IPS DF 19.7 (cell line): ENCODE results near the gene IKZF3.
"Not testable (repeated sequence)": the region's sequence is repeated elsewhere in the genome, so short reads cannot be mapped to it uniquely, and the experiment has no call there.

ENCODE experiments used
- DNase-seq: peaks from one replicate; pipeline ENCODE4 v3.0.0-alpha.2; 2013; ENCODE audit warnings: low read depth, low spot score

The IKZF3 gene

DNA sequence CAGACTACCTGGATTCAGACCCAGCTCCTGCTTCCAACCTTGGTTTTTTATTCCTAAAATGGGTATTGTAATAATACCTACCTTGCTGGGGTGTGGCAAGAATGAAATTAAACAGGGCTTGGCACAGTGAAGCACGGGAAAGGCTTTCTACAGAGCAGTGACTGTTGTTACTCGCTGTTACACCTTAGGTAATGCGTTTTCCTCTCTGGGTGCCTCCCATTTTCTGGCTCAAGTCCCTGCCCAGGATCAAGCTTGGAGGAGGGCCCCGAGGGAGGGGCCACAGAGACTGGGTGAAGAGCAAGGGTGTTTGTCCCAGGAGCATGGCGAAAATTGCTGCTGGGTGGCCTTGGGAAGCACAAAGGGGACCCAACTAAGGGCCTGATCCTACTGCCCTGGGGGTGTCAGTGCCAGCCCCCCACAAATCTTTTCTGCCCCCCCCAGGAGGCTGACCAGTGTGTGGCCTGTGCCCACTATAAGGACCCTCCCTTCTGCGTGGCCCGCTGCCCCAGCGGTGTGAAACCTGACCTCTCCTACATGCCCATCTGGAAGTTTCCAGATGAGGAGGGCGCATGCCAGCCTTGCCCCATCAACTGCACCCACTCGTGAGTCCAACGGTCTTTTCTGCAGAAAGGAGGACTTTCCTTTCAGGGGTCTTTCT is 147.1 kb downstream of the IKZF3 start:
- DNase-seq: no peak

DNA sequence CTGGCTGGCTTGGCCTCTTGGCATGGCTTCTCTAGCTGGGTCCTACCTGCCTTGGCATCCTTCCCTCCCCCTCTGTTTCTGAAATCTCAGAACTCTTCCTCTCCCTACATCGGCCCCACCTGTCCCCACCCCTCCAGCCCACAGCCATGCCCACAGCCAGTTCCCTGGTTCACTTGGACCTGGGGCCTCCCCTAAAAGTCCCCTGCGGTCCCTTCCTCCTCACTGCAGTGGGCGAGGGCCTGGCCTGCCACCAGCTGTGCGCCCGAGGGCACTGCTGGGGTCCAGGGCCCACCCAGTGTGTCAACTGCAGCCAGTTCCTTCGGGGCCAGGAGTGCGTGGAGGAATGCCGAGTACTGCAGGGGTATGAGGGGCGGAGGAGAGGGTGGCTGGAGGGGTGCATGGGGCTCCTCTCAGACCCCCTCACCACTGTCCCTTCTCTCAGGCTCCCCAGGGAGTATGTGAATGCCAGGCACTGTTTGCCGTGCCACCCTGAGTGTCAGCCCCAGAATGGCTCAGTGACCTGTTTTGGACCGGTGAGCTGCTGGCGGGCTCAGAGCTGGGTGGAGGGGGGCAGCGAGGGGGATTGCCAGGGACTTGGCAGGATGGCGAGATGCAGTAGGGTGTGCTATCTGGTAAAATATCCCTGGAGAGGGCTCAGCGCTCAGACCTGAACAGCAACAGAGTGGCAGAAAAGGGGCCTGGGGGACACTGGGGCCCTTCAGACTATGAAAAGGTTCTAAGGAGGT is 147.9 kb downstream of the IKZF3 start:
- DNase-seq: no peak

DNA sequence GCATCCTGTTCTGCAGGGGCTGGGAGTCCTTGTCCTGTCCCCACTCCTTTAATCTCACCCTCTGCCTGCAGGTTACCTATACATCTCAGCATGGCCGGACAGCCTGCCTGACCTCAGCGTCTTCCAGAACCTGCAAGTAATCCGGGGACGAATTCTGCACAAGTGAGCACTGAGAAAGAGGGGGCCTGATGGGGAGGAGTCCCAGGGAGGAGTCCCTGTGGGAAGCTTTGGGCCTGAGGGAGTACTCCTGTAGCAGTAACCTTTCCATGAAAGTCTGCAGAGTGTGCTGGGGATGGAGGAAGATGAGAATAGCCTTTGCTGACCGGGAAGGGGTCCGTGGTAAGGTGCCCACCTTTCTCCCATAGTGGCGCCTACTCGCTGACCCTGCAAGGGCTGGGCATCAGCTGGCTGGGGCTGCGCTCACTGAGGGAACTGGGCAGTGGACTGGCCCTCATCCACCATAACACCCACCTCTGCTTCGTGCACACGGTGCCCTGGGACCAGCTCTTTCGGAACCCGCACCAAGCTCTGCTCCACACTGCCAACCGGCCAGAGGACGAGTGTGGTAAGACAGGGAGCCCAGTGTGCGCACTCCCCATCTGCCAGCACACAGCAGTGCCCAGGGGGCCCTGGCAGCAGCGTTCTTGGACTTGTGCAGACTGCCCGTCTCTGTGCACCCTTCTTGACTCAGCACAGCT is 148.6 kb downstream of the IKZF3 start:
- DNase-seq: no peak

DNA sequence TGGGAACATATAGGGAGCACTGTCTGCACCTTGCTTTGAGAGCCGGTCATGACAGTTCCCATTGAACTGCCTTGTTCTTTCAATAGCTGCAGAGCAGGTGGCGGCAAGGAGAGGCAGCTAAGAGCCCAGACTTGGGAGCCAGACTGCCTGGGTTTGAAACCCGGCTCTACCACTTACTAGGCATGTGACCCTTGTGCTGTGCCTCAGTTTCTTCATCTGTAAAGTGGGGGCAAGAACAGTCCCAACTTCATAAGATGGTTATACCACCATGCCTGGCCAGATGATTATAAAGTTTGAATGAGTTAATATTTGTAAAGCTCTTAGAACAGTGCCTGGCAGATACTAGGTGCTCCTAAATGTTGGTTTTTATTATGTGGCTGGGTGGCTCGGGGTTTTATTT is 149.9 kb downstream of the IKZF3 start:
- no peak for DNase-seq

GRCh38 chr17:39711851-39712250 is 152.3 kb downstream of the IKZF3 start:
- no peak for DNase-seq

- not testable (repeated sequence) for DNase-seq
Measured at GRCh38 chr17:39711071-39711470, 153.0 kb downstream of the IKZF3 start.

GRCh38 chr17:39709998-39710964 is 153.8 kb downstream of the IKZF3 start:
- no peak for DNase-seq

DNA sequence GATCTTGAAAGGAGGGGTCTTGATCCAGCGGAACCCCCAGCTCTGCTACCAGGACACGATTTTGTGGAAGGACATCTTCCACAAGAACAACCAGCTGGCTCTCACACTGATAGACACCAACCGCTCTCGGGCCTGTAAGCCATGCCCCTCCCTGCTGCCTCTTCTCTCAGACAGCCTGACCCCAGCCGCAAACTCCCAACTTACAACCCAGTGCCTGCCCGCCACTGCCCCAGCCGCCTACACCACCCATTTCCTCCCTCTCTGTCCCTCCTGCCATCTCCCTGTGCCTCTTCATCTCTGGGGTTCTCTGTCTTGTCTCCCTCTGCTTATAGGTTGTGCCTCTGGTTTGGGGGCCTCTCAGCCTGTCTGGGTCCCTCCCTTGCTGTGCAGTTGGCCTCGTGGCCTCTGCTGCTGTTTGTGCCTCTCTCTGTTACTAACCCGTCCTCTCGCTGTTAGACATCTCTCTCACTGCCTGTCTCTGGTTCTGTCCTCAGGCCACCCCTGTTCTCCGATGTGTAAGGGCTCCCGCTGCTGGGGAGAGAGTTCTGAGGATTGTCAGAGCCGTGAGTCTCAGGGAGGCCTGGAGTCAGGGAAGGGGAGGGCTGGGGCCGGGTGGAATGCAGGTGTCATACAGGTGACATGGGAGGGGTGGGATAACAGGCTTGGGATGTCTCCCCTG is 154.7 kb downstream of the IKZF3 start:
- DNase-seq: no peak
